Keratinocyte (primary cell): ENCODE data around the gene TBC1D7. TPM values are rescaled to one million over a fixed set of nuclear protein-coding genes. Genes with fewer than 3 reads are reported as not detected.

ENCODE experiments used
- DNase-seq: peaks from one replicate; pipeline ENCODE4 v3.0.0-alpha.2; 2011; ENCODE audit warnings: low read depth, missing footprints, low spot score
- FAIRE-seq: peaks from 2 replicates; lab custom pipeline; 2011; peaks lifted over from hg19 to GRCh38; lab: Jason Lieb, UNC
- H2AFZ ChIP-seq: 2 replicates; pipeline ENCODE4 v1.6.0; 2012; ENCODE audit warnings: low read length, control low read depth, inconsistent platforms; ENCODE audit not compliant: control insufficient read depth
- H3K27ac ChIP-seq: 2 replicates; pipeline ENCODE4 v1.5.1; 2011; ENCODE audit warnings: low read length; ENCODE audit not compliant: control insufficient read depth, insufficient read depth
- H3K27me3 ChIP-seq: 3 replicates; pipeline ENCODE4 v1.6.0; 2011; ENCODE audit warnings: low read length; ENCODE audit not compliant: control insufficient read depth, insufficient read depth; ENCODE audit errors: extremely low read depth
- H3K36me3 ChIP-seq, 2 experiments: 2 replicates in 1 of 2; 3 replicates in 1 of 2; pipeline ENCODE4 v1.5.1; 2011; ENCODE audit warnings: low read length in 2 of 2, mild to moderate bottlenecking in 1 of 2; ENCODE audit not compliant: control insufficient read depth in 2 of 2, insufficient read depth in 2 of 2; ENCODE audit errors: extremely low read depth in 1 of 2
- H3K4me1 ChIP-seq: 3 replicates; pipeline ENCODE4 v1.5.1; 2011; ENCODE audit warnings: low read length; ENCODE audit not compliant: control insufficient read depth, insufficient read depth; ENCODE audit errors: extremely low read depth
- H3K4me2 ChIP-seq: 3 replicates; pipeline ENCODE4 v1.6.0; 2011; ENCODE audit warnings: low read depth, low read length; ENCODE audit not compliant: control insufficient read depth, insufficient read depth; ENCODE audit errors: extremely low read depth
- H3K4me3 ChIP-seq, 3 experiments: fragments of 200-600 bp in 1 of 3; sonication (generic) in 1 of 3; 2 replicates in 2 of 3; 3 replicates in 1 of 3; pipeline ENCODE4 v1.5.1; 2011 to 2016; ENCODE audit warnings: low read length in 3 of 3, mild to moderate bottlenecking in 3 of 3, control low read depth in 2 of 3, inconsistent platforms in 1 of 3, low read depth in 1 of 3, mixed read lengths in 1 of 3, mixed run types in 1 of 3, moderate library complexity in 1 of 3; ENCODE audit not compliant: control insufficient read depth in 2 of 3, insufficient read depth in 2 of 3; ENCODE audit errors: extremely low read depth in 1 of 3
- H3K79me2 ChIP-seq: 2 replicates; pipeline ENCODE4 v1.6.0; 2012; ENCODE audit warnings: low read length; ENCODE audit not compliant: control insufficient read depth, insufficient read depth
- H3K9ac ChIP-seq: 3 replicates; pipeline ENCODE4 v1.6.0; 2011; ENCODE audit warnings: low read length; ENCODE audit not compliant: control insufficient read depth, insufficient read depth; ENCODE audit errors: extremely low read depth
- H3K9me1 ChIP-seq: 3 replicates; pipeline ENCODE4 v1.6.0; 2011; ENCODE audit warnings: low read length; ENCODE audit not compliant: control insufficient read depth, insufficient read depth; ENCODE audit errors: extremely low read depth
- H3K9me3 ChIP-seq: 2 replicates; pipeline ENCODE4 v1.5.1; 2012; ENCODE audit warnings: low read depth, low read length; ENCODE audit not compliant: control insufficient read depth
- H4K20me1 ChIP-seq: 3 replicates; pipeline ENCODE4 v1.6.0; 2011; ENCODE audit warnings: low read length; ENCODE audit not compliant: control insufficient read depth, insufficient read depth; ENCODE audit errors: extremely low read depth
- CTCF ChIP-seq, 3 experiments: IDR thresholded peaks in 1 of 3; conservative IDR thresholded peaks in 1 of 3; optimal IDR thresholded peaks in 1 of 3; 2 replicates in 2 of 3; 3 replicates in 1 of 3; pipeline versions ENCODE3 to v1.5.1; 2011; ENCODE audit warnings: low read length in 3 of 3, mild to moderate bottlenecking in 3 of 3, moderate library complexity in 2 of 3, control low read depth in 1 of 3, inconsistent platforms in 1 of 3; ENCODE audit not compliant: insufficient read depth in 2 of 3; ENCODE audit errors: extremely low read depth in 1 of 3
- EZH2 ChIP-seq: IDR thresholded peaks from one replicate; pipeline ENCODE4 v1.6.1; 2012; ENCODE audit warnings: inconsistent platforms, mild to moderate bottlenecking, low read length, moderate library complexity
- dilution Hi-C: fragments of 300-500 bp; cut with MboI; formaldehyde crosslinking; loops from one replicate; pipeline ENCODE4 v1.7.0; 2020; ENCODE audit warnings: low sequenced_read_pairs; ENCODE audit not compliant: extremely low pct_ligation_motif_present
- polyA minus RNA-seq, 3 experiments: library from RNA; depleted of rRNA, polyadenylated mRNA; stranded (reverse); fragments of >200 nt; gene quantifications; 1 replicate in 1 of 3; 2 replicates in 1 of 3; 3 replicates in 1 of 3; pipeline ENCODE4 v1.2.3, GENCODE V29; 2011
- polyA plus RNA-seq, 5 experiments: library from polyadenylated mRNA; depleted of rRNA in 3 of 5; stranded (reverse) in 3 of 5; stranded (forward) in 1 of 5; unstranded in 1 of 5; fragments of >200 nt; gene quantifications; 1 replicate in 1 of 5; 2 replicates in 3 of 5; 3 replicates in 1 of 5; pipeline versions ENCODE4 v1.2.1 to v1.2.3, GENCODE V29; 2011 to 2012; ENCODE audit warnings: missing spikeins in 2 of 5, low read depth in 1 of 5, low replicate concordance in 1 of 5

Gene TBC1D7
- 23.3 to 30.4 TPM (median 27.6 TPM) in 3 replicates for polyA plus RNA-seq
- polyA plus RNA-seq (2011; ENCODE audit: low read depth) = 13.8 TPM
- 27.2 and 31.0 TPM in 2 replicates for polyA plus RNA-seq (2011; cell fraction: cytosol; rRNA removed)
- polyA plus RNA-seq (2011; cell fraction: nucleus; rRNA removed) = 19.9 and 21.9 TPM in 2 replicates
- polyA plus RNA-seq (2012; ENCODE audit: low replicate concordance) = 18.0 and 21.3 TPM in 2 replicates
- 14.5 to 20.5 TPM (median 16.3 TPM) in 3 replicates for polyA minus RNA-seq
- polyA minus RNA-seq (2011; cell fraction: cytosol; rRNA and poly(A)+ RNA removed) = 5.2 TPM
- polyA minus RNA-seq (2011; cell fraction: nucleus; rRNA and poly(A)+ RNA removed) = 5.9 and 12.3 TPM in 2 replicates

GRCh38 chr6:13328076-13328874, at the start of gene TBC1D7:
Gene TBC1D7 (minus strand): TSS chr6:13328537. CDS start chr6:13326898, 1,639 bp downstream.
- peak within 1 kb of the TSS; percentile 74 to 89 (median 81) for H3K4me3 ChIP-seq
- no peaks in the 10 kb centered on the region for H3K9me1 ChIP-seq
- H3K9ac ChIP-seq = peak within 1 kb of the TSS; percentile 90
- DNase-seq (peak; percentile 49), FAIRE-seq (no peak)
- no peak for TF ChIP-seq EZH2
- no peak for TF ChIP-seq CTCF (optimal IDR thresholded peaks at IDR 0.05 in 1 of 3, IDR thresholded peaks at IDR 0.05 in 1 of 3, conservative IDR thresholded peaks at IDR 0.05 in 1 of 3; ENCODE audit: extremely low read depth in 1 of 3, insufficient read depth in 2 of 3, low read length in 3 of 3)
- no peaks in the 10 kb centered on the region for H3K9me3 ChIP-seq
- H2AFZ ChIP-seq = peak within 1 kb of the TSS; percentile 97
- H3K4me1 ChIP-seq = peaks cover 6% of the 10 kb centered on the region
- peak within 1 kb of the TSS; percentile 95 for H3K4me2 ChIP-seq
- no peaks in the 10 kb centered on the region for H3K27me3 ChIP-seq
- no peaks in the 10 kb centered on the region for H4K20me1 ChIP-seq
- peaks cover 0 to 2% of the 10 kb centered on the region in 2 experiments for H3K36me3 ChIP-seq
- dilution Hi-C loops = no loop called here
- H3K79me2 ChIP-seq = no peaks in the 10 kb centered on the region
- peak within 1 kb of the TSS; percentile 87 for H3K27ac ChIP-seq

GRCh38 chr6:13377054-13377758, 48.9 kb upstream of the TBC1D7 start:
- Histone ChIP-seq H3K4me2 (no peak overlapping the region), H3K9ac (no peak overlapping the region), H4K20me1 (no peaks in the 10 kb centered on the region), H3K4me1 (peaks cover 14% of the 10 kb centered on the region), H3K4me3 (no peak overlapping the region), H3K9me3 (no peaks in the 10 kb centered on the region), H3K79me2 (no peaks in the 10 kb centered on the region), H3K27ac (no peak overlapping the region), H3K9me1 (no peaks in the 10 kb centered on the region), H3K36me3 (peaks cover 0 to 1% of the 10 kb centered on the region in 2 experiments), H3K27me3 (no peaks in the 10 kb centered on the region), H2AFZ (no peak overlapping the region)
- no peak for FAIRE-seq
- no peak for TF ChIP-seq EZH2
- no peak for TF ChIP-seq CTCF (optimal IDR thresholded peaks at IDR 0.05 in 1 of 3, IDR thresholded peaks at IDR 0.05 in 1 of 3, conservative IDR thresholded peaks at IDR 0.05 in 1 of 3; ENCODE audit: extremely low read depth in 1 of 3, insufficient read depth in 2 of 3, low read length in 3 of 3)
- no peak for DNase-seq
- dilution Hi-C loops = no loop called here
